Stimulated activated effector memory CD8-positive, alpha-beta T cell treated with anti-CD3 and anti-CD28 coated beads, Interleukin-12 subunit alpha, Interleukin-12 subunit beta, amount 100 ng/mL, for 72 hours (primary cell): Measurements from ENCODE around the gene SLC4A9.

ENCODE experiments used
- ATAC-seq: fragments of 150-1000 bp; cut with Tn5 transposase; 2 replicates; pipeline ENCODE4 v1.10.0; 2021
- DNase-seq, 2 donors: peaks; one replicate each; pipeline ENCODE4 v3.0.0; 2021 to 2022; ENCODE audit warnings: low spot score in 2 of 2
- H3K27ac Mint-ChIP-seq: one replicate; pipeline ENCODE4 v1.8.0; 2022; ENCODE audit warnings: mild to moderate bottlenecking, mixed read lengths
- H3K36me3 Mint-ChIP-seq: one replicate; pipeline ENCODE4 v1.8.0; 2022; ENCODE audit warnings: mild to moderate bottlenecking, mixed read lengths
- H3K4me1 Mint-ChIP-seq: one replicate; pipeline ENCODE4 v1.8.0; 2022; ENCODE audit warnings: mixed read lengths
- H3K4me3 Mint-ChIP-seq: one replicate; pipeline ENCODE4 v1.8.0; 2022; ENCODE audit warnings: mild to moderate bottlenecking, mixed read lengths
- H3K9me3 Mint-ChIP-seq: one replicate; pipeline ENCODE4 v1.8.0; 2022; ENCODE audit warnings: mixed read lengths

Gene SLC4A9

DNA sequence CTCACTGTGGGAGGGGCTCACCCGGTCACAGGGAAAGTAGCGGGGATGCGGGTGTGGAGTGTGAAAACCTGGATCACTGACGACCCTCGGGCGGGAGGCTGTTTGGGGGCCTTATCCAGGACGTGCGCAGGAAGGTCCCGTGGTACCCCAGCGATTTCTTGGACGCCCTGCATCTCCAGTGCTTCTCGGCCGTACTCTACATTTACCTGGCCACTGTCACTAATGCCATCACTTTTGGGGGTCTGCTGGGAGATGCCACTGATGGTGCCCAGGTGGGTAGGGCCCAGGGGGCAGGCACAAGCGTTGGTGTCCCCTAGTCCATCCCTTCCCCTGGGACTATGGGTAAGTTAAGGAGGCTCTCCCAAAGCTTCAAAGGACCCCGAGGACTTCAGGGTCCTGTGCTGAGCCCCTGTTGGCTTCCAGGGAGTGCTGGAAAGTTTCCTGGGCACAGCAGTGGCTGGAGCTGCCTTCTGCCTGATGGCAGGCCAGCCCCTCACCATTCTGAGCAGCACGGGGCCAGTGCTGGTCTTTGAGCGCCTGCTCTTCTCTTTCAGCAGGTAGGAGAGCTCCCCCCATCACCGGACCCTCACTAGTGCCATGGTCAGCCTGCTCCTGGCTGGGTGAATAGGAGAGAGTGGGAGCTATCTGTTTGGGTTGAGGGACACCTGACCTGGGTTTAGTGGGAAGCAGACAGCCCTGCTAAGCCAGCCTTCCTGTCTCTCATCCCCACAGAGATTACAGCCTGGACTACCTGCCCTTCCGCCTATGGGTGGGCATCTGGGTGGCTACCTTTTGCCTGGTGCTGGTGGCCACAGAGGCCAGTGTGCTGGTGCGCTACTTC lies 3.9 kb downstream of the SLC4A9 start:
- H3K27ac Mint-ChIP-seq = peak overlapping the region; percentile 43
- ATAC-seq = no peak
- H3K9me3 Mint-ChIP-seq = no peaks in the 10 kb centered on the region

DNA sequence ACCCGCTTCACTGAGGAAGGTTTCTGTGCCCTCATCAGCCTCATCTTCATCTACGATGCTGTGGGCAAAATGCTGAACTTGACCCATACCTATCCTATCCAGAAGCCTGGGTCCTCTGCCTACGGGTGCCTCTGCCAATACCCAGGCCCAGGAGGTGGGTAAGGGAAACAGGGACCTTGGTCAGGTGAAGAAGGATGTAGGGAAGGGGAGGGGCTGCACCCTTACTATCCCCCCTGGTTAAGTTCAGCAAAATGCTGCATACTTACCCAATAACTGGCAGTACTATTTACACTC lies 4.4 kb downstream of the SLC4A9 start:
- H3K4me1 Mint-ChIP-seq = peaks cover 5% of the 10 kb centered on the region
- H3K36me3 Mint-ChIP-seq = no peaks in the 10 kb centered on the region
- ATAC-seq (no peak), DNase-seq (no peak)
- H3K9me3 Mint-ChIP-seq = no peaks in the 10 kb centered on the region
- H3K4me3 Mint-ChIP-seq = no peak overlapping the region
- no peak overlapping the region for H3K27ac Mint-ChIP-seq

More for the DNA sequence above, 3.9 kb downstream of the SLC4A9 start:
- Mint-ChIP-seq H3K4me1 (peaks cover 5% of the 10 kb centered on the region), H3K4me3 (peak overlapping the region; percentile 68), H3K36me3 (no peaks in the 10 kb centered on the region)
- no peak for DNase-seq

DNA sequence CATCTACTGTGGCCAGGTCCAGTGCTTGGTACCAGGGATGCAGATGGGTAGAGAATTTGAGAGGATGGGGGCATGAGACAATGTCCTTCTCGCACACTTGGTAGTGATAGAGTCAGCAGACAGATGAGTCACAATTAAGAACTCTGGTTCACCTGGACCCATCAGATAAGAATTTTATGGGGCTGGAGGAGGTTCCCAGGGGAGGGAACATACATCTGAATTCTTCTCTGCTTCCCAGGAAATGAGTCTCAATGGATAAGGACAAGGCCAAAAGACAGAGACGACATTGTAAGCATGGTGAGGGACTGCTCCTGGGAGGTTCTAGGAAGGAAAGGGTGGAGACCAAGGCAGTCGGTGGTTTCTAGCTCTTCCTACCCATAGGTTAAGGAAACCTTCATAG lies 5.3 kb downstream of the SLC4A9 start:
- Mint-ChIP-seq H3K27ac (no peak overlapping the region), H3K36me3 (no peaks in the 10 kb centered on the region), H3K9me3 (no peaks in the 10 kb centered on the region), H3K4me3 (no peak overlapping the region), H3K4me1 (peaks cover 5% of the 10 kb centered on the region)
- no peak for ATAC-seq
- no peak for DNase-seq

DNA sequence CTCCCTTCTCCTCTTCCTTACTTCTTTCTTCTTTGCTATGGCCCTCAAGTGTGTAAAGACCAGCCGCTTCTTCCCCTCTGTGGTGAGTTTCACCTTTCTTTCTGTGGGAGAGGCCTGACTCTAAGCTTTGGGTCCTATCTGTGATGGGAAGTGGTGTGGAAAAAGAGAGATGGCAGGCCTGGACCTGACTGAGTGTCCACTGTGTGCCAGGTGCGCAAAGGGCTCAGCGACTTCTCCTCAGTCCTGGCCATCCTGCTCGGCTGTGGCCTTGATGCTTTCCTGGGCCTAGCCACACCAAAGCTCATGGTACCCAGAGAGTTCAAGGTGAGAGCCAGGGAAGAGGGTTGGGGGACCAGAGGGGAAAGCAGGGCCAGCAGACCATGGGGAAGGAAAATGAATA lies 5.9 kb downstream of the SLC4A9 start:
- H3K4me1 Mint-ChIP-seq = peaks cover 5% of the 10 kb centered on the region
- DNase-seq (no peak), ATAC-seq (no peak)
- no peak overlapping the region for H3K27ac Mint-ChIP-seq
- H3K9me3 Mint-ChIP-seq = no peaks in the 10 kb centered on the region
- H3K36me3 Mint-ChIP-seq = no peaks in the 10 kb centered on the region
- no peak overlapping the region for H3K4me3 Mint-ChIP-seq

DNA sequence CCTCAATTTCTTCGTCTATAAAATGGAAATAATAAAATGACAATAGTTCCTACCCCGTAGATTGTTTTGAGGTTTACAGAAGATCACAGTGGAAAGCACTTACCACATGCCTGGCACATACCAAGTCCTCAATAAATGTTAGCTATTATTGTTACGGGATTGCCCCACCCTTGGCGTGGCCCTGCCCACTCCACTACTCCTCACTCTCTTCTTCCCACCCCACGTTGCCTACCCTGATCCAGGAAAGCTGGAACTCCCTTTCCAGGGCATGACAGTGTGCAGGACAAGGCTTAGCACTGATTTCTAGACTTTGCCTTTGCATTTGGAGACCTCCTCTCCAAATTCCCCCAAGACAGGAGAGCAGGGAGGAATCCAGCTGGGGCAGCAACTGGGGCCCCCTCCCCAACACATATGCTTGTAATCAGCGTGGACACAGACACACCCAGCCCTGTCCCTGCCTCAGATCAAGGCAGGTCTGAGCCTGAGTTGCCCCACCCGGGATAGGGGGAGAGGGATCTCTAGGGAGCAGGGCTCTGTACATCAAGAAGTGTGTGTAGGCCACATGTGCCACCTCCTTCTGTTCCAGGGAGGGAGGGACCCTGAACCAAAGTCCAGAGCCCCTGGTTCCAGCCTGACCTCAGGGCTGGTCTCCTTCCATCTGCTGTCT lies 6.7 kb downstream of the SLC4A9 start:
- Mint-ChIP-seq H3K4me3 (no peak overlapping the region), H3K4me1 (peaks cover 5% of the 10 kb centered on the region), H3K9me3 (no peaks in the 10 kb centered on the region), H3K27ac (no peak overlapping the region), H3K36me3 (no peaks in the 10 kb centered on the region)
- no peak for ATAC-seq
- DNase-seq = no peak

DNA sequence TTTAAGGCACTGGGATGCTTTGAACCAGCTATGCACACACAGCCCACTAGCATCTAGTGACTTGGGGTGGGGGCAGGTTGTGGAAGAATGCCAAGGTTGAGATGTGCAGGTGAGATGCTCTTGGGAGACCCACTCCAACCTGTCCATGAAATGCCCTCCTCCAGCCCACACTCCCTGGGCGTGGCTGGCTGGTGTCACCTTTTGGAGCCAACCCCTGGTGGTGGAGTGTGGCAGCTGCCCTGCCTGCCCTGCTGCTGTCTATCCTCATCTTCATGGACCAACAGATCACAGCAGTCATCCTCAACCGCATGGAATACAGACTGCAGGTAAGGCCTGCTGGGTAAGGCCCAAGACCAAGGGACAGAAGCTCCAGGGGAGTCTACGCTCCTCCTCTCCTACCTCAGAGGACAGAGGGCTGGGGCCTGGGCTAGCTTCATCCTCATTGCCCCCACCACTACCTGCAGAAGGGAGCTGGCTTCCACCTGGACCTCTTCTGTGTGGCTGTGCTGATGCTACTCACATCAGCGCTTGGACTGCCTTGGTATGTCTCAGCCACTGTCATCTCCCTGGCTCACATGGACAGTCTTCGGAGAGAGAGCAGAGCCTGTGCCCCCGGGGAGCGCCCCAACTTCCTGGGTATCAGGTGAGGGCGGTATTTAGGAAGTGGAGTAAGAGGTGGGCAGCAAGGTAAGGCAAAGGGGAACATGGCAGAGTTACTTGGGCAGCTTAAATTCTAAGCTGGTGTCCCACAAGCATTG lies 7.4 kb downstream of the SLC4A9 start:
- Mint-ChIP-seq H3K9me3 (no peaks in the 10 kb centered on the region), H3K36me3 (no peaks in the 10 kb centered on the region), H3K27ac (no peak overlapping the region), H3K4me1 (peaks cover 5% of the 10 kb centered on the region), H3K4me3 (no peak overlapping the region)
- ATAC-seq (peak; percentile 31), DNase-seq (no peak)

DNA sequence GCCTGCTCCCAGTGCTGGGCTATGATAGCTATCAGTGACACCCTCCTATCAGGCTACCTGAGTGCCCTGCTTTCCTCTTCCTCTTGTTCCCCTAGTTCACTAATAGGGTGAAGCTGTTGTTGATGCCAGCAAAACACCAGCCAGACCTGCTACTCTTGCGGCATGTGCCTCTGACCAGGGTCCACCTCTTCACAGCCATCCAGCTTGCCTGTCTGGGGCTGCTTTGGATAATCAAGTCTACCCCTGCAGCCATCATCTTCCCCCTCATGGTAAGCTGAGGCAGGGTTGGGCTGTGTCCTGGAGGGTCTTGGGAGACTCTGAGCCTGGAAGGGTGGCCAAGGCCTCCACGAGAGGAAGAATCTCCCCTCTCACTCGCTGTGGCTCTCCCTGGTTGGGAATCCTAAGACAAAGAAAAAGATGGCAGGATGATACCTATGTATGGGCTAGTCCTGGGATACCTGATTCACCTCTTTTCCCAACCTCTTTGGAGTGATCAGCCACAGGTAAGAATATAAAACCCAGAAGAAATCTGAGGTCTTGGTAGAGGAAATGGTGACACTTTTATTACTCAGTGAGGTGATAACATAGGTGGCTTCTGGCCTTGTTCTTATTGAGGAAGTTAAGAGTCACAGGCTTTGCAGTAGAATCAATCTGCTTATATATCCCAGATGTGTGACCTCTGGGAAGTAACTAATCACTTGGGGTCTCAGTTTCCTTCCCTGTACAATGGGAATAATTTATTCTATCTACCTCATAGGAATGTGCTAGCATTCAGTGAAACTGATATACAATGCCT lies 11.6 kb downstream of the SLC4A9 start:
- Mint-ChIP-seq H3K27ac (no peak overlapping the region), H3K4me1 (peaks cover 7% of the 10 kb centered on the region), H3K9me3 (no peaks in the 10 kb centered on the region), H3K36me3 (no peaks in the 10 kb centered on the region), H3K4me3 (no peak overlapping the region)
- ATAC-seq (no peak), DNase-seq (no peak)

DNA sequence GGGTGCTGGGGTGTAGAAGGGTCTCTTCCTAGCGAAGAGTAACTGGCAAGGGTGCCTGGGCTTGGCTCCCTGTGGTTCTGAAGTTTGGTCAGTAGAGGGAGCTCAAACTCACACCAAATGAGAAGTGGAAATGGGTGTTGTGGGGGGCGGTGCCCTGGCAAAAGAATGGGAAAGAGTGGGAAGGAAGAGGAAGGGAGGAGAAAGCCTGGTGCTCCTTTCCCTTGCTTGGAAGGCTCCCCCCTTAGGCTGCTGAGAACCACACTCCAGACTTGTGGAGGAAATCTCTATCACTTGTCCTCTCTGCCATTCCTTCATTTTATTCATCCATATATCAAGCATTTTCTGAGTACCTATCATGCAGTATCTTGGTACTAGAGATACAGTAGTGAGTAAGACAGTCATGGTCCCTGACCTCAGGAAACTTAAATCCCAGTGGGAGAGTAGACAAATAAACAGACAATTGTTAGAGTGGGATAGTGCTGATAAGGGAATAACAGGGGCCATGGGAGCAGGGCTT lies 13.0 kb downstream of the SLC4A9 start:
- peak; percentile 40 for ATAC-seq
- H3K36me3 Mint-ChIP-seq = no peaks in the 10 kb centered on the region
- peak overlapping the region; percentile 4 for H3K27ac Mint-ChIP-seq
- H3K4me1 Mint-ChIP-seq = peaks cover 7% of the 10 kb centered on the region
- H3K9me3 Mint-ChIP-seq = no peaks in the 10 kb centered on the region
- peak; percentile 24 to 73 for DNase-seq
- no peak overlapping the region for H3K4me3 Mint-ChIP-seq

DNA sequence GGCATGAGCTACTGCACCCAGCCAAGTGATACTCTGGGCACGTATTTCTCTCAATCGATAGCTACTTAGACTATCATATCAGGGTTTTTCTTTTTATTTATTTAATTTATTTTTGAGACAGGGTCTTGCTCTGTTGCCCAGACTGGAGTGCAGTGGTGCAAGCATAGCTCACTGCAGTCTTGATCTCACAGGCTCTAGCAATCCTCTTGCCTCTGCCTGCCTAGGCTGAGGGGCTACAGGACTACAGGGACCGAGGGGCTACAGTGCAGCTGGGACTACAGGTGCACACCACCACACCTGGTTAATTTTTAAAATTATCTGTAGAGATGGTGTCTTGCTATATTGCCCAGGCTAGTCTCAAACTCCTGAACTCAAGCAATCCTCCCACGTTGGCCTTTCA lies 21.4 kb downstream of the SLC4A9 start:
- no peaks in the 10 kb centered on the region for H3K36me3 Mint-ChIP-seq
- ATAC-seq (no peak), DNase-seq (no peak)
- peaks cover 2% of the 10 kb centered on the region for H3K9me3 Mint-ChIP-seq
- H3K4me3 Mint-ChIP-seq = no peak overlapping the region
- H3K27ac Mint-ChIP-seq = no peak overlapping the region
- H3K4me1 Mint-ChIP-seq = no peaks in the 10 kb centered on the region

DNA sequence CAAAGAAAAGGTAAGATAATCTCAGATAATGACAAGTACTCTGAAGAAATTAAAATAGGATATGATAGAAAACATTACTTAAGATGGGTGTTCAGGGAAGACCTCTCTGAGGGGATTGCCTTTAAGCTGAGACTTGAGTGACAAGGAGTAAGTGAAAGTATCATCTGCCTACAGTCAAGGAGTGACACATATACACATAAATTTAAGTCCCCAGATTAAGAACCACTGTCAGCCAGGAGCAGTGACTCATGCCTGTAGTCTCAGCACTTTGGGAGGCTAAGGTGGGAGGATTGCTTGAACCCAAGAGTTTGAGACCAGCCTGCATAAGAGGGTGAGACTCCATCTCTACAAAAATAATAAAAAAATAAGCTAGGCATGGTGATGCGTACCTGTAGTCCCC lies 22.0 kb downstream of the SLC4A9 start:
- Mint-ChIP-seq H3K4me3 (no peak overlapping the region), H3K9me3 (peaks cover 2% of the 10 kb centered on the region), H3K4me1 (no peaks in the 10 kb centered on the region), H3K36me3 (no peaks in the 10 kb centered on the region), H3K27ac (no peak overlapping the region)
- ATAC-seq = peak; percentile 97
- DNase-seq = no peak

DNA sequence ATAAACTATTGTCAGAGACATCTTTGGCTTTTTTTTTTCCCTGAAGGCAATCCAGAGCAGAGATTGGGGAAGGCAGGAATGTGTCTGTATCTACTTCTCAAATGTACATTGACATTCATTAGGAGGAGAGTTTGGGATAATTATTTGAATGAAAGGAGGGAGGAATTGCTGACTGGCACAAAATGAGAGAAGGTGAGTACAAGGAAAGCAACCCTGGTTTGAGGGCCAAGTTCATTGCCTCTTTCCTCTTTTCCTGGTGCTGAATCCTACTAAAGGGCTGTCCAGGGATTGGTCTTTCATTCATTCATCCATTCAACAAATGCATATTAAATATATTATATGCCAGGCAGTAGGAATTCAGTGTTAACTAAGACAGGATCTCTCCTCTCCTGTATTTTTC lies 22.9 kb downstream of the SLC4A9 start:
- Mint-ChIP-seq H3K36me3 (no peaks in the 10 kb centered on the region), H3K4me3 (no peak overlapping the region), H3K4me1 (no peaks in the 10 kb centered on the region), H3K9me3 (peaks cover 2% of the 10 kb centered on the region), H3K27ac (no peak overlapping the region)
- ATAC-seq = no peak
- no peak for DNase-seq

DNA sequence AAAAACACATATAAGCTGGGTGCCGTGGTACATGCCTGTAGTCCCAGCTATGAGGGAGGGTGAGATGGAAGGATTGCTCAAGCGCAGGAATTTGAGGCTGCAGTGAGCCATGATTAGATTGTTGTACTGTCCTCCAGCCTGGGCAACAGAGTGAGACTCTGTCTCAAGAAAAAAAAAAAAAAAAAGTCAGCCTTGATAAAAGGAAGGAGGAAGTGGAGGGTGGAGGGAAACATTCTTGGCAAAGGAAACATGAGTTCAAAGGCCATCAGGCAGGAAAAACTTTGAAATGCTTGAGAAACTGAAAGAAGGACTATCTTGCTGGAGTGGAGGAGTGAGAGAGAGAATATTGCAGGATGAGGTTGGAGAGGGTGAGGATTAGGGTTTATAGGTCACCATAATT lies 23.3 kb downstream of the SLC4A9 start:
- no peaks in the 10 kb centered on the region for H3K4me1 Mint-ChIP-seq
- no peak overlapping the region for H3K4me3 Mint-ChIP-seq
- ATAC-seq (no peak), DNase-seq (no peak)
- no peaks in the 10 kb centered on the region for H3K36me3 Mint-ChIP-seq
- peaks cover 2% of the 10 kb centered on the region for H3K9me3 Mint-ChIP-seq
- H3K27ac Mint-ChIP-seq = no peak overlapping the region

DNA sequence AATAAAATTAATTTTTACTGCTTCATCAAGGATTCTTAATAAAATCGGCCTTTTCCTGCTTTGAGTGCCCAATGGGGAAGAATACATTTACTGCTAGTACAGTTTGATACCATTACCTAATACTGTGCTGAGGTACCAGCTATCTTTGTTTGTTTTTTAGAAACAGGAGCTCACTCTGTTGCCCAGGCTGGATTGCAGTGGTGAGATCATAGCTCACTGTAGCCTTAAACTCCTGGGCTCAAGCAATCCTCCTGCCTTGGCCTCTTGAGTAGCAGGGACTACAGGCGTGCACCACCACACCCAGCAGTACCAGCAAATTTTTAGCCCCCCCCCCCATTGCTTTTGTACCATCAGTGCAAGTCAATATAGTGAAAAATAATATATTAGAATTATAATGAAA lies 28.1 kb downstream of the SLC4A9 start:
- Mint-ChIP-seq H3K4me3 (no peak overlapping the region), H3K4me1 (no peaks in the 10 kb centered on the region), H3K27ac (no peak overlapping the region), H3K9me3 (no peaks in the 10 kb centered on the region), H3K36me3 (no peaks in the 10 kb centered on the region)
- no peak for DNase-seq
- no peak for ATAC-seq

DNA sequence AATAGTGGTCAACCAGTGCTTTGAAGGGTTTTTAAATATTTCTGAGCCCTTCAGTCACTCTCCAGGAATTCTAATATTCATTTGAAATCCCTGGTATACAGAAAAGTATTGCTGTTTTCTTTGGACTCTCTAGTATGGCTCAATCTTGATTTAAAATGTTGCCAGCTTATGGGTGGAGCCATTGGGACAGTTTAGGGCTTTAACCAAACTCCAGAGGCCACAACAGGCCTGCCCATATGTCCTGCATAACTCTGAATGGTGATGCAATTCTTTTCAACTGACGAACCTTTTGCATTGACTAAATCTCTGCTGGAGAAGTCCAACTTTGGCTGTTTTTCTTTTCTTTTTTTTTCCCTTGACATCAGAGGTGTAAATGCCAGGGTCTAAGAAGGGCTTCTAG lies 31.3 kb downstream of the SLC4A9 start:
- H3K4me3 Mint-ChIP-seq = no peak overlapping the region
- no peak for DNase-seq
- H3K36me3 Mint-ChIP-seq = no peaks in the 10 kb centered on the region
- no peaks in the 10 kb centered on the region for H3K4me1 Mint-ChIP-seq
- ATAC-seq = no peak
- no peaks in the 10 kb centered on the region for H3K9me3 Mint-ChIP-seq
- H3K27ac Mint-ChIP-seq = no peak overlapping the region

DNA sequence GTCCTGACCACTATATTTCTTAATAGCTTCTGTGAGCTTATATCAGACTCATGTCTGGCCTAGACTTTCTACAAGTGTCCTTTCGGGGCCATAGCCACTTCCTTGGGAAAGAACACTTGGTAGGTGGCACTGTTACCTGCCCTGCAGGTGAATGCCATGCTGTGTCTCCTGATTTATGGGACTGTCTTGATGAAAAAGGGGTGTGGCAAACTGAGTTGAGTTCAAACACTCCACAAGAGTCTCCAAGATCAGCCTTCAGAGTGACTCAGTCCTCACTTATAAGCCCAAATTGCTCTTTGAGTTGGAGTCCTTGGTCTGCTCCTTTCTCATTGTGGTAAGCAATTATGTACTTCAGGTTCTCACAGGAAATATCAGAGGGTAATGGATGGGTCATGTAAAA lies 31.7 kb downstream of the SLC4A9 start:
- H3K36me3 Mint-ChIP-seq = no peaks in the 10 kb centered on the region
- ATAC-seq (no peak), DNase-seq (no peak)
- no peaks in the 10 kb centered on the region for H3K9me3 Mint-ChIP-seq
- H3K27ac Mint-ChIP-seq = no peak overlapping the region
- H3K4me1 Mint-ChIP-seq = no peaks in the 10 kb centered on the region
- no peak overlapping the region for H3K4me3 Mint-ChIP-seq
